Bone marrow (tissue), 2 donors: Measurements from ENCODE around the gene KRT85.
"Not testable (repeated sequence)": the region's sequence is repeated elsewhere in the genome, so short reads cannot be mapped to it uniquely, and the experiment has no call there.

Experiments
- DNase-seq, 2 donors: peaks; one replicate each; lab custom pipeline; 2025; lab: John Stamatoyannopoulos, UW

KRT85 gene

DNA sequence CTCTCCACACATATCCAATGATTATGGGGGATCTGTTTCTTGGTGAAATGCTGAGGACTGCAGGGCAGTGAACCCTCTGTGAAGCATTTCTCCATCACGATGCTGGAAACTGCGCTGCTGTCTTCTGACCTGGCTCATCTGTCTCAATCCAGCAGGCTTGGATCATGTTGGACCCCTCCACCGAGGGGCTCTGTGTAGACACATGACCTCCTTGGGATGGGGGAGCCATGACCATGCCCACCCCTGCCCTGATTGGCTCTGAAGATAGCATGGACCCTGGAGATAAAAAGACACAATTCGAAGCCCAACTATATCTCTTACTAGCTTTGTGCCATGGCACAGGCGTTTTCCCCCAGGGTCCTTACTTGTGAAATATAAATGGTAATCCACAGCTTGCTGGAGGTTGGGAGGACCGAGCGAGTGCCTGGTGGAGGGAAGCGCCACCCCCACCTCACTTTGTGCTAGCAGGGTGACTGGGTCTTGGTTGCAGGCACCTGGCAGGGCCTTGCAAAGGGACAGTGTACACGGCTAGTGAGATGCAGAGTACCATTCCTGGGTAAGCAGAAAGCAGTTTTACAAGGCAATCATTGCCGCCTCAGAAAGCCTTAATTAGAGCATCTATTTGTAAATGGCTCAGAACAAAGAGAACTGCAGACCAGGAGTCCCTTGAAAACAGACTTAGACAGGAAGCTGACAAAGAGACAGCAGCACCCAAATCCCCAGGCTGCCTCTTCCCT is 43.7 kb downstream of the KRT85 start:
- DNase-seq, result no peak

DNA sequence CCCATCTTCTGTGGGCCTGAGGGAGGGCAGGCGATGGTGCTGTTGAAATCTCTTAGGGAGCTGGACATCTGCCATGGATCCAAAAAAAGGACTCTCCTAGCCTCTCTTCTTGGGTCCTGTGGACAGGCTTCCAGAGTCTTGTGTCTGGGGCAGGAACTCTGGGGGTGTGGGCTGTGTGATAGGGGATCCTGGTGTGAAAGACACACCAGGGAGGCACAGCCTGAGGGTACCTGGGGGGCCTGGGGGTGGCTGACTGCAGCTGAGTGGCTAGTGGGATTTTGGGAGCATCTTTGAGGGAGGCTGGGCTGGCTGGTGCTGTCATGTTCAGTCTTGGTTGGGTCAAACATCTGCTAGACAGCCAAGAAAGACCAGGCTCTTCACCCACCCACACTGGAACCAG is 44.3 kb downstream of the KRT85 start:
- no peak for DNase-seq

- no peak for DNase-seq
Measured at GRCh38 chr12:52322069-52322468, 45.2 kb downstream of the KRT85 start.

GRCh38 chr12:52321418-52321817 is 45.9 kb downstream of the KRT85 start:
- no peak for DNase-seq

DNA sequence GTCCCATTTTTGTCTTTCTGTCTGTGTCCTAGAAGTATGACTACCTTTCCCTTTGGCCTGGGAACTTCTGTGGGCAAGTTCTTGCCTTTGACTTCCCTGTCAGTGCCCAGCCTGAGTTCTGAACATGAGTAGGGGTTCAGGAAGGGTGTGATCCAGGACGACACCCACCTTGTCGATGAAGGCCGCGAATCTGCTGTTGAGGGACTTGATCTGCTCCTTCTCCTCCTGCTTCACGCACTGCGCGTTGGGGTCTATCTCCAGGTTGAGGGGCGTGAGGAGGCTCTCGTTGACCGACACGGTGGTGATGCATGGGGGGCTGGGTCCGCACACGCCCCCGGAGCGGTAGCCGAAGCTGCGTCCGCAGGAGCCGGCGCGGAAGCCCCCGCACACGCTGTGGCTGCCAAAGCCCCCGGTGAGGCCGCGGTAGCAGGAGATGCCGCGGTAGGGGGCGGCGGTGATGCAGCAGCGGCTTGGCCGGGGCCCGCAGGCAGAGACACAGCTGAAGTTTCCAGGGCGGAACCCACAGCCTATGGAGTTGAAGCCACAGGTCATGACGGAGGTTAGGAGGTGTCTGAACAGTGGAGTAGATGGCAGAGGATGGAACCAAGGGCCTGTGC is 46.4 kb downstream of the KRT85 start, which contains the start of gene KRT83:
TSS of gene KRT83 (minus strand) at position 615 of the 617 bp plus-strand sequence. CDS start at position 552, 63 bp downstream.
- DNase-seq, result no peak

- no peak for DNase-seq
Measured at GRCh38 chr12:52319097-52319496, 48.2 kb downstream of the KRT85 start.

DNA sequence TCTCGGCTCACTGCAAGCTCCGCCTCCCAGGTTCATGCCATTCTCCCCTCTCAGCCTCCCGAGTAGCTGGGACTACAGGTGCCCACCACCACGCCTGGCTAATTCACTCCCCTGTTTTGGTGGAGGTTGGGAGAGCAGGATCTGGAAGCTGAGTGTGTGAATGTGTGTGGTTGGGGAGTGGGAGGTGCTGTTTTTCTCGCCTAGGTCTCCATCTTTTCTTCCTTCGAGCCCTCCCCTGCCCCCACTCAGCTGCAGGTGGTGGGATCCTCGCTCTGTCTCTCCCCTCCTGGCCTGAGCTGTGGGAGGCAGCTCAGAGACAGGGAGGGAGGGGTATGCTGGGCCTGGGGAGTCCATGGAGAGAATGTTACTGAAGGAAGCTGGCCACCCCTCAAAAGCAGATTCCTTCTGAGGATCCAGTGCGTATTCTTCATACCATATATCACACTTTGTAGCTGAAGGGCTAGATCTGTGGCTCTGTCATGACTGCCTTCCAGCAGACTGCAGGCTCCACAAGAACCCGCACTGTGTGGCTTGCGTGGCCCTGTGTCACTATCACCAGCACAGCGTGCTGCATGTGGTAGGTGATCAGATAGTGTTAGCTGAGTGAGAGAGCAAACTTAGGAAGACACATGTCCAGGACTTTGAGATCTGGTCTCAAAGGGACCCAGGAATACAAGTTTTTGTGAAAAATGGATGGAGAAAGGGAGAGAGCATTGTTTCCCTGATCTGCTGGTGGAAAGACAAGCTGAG is 48.9 kb downstream of the KRT85 start:
- DNase-seq, result no peak

DNA sequence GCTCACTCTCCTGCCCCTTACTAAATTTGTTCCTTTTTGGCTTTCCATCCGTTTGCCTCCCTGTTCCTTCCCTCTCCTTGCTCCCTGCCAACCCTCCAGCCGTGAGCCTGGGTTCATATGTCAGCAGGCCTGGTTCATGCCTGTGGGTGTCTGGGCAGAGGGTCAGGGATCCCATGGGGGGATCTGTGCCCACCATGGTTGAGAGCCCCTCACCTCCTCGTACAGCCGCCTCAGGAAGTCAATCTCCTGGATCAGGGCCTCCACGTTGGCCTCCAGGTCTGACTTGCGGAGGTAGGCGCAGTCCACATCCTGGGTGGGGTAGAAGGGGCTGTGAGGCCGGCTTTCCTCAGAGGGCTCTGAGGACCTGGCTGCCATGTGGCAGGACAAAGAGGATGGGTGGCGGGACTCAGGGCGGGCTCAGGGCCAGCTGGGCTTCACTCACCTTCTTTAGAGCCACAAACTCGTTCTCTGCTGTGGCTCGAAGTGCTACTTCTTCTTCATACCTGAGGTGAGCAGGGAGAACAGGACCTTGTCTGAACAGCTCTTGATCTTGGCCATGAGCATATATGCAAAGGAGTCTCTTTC is 49.7 kb downstream of the KRT85 start:
- no peak for DNase-seq

DNA sequence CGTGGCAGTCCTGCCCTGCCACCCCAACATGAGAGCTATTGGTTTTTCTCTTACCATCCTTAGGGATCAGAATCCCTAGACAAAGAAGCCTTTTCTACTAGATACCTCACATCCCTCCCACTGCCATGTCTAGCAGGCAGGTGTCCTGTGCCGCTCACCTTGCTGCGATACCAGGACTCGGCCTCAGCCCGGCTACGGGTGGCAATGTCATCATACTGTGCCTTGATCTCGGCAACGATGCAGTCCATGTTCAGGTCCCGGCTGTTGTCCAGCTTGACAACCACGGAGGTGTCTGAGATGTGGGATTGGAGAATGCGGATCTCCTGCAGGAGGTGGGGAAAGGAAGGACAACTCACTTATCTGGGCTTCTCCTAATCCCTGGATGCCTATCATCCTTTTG is 50.6 kb downstream of the KRT85 start:
- no peak for DNase-seq

DNA sequence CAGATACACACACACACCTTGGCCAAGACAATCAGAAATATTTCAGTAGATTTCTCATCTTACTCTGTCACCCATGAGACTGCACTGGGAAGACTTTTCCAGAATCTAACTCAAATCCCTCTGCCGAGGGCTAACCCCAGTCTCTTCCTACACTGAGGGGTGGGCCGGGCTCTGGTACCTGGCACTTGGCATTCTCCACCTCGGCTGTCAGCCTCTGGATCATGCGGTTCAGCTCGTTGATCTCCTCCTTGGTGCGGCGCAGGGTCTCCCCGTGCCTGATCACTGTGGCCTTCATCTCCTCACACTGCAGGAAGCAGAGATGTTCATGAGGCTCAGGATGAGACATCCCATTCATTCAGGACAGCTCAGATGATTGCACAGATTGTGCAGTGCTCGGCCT is 51.0 kb downstream of the KRT85 start:
- no peak for DNase-seq

DNA sequence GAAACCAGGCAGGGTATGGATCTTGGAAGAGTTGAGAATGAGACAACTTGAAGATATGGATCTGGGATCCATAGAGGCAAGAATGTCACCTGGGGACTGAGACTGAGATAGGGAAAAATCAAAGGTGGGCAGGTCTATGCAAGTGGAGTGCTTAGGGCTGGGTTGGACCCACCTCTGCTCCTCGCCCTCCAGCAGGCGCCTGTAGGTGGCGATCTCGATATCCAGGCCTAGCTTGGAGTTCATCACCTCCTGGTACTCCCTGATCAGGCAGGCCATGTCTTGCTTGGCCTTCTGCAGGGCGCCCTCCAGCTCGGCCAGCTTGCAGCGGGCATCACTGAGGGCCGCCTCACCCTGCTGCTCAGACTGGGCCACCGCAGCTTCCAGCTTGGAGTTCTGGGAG is 51.6 kb downstream of the KRT85 start:
- DNase-seq, result not testable (repeated sequence)

DNA sequence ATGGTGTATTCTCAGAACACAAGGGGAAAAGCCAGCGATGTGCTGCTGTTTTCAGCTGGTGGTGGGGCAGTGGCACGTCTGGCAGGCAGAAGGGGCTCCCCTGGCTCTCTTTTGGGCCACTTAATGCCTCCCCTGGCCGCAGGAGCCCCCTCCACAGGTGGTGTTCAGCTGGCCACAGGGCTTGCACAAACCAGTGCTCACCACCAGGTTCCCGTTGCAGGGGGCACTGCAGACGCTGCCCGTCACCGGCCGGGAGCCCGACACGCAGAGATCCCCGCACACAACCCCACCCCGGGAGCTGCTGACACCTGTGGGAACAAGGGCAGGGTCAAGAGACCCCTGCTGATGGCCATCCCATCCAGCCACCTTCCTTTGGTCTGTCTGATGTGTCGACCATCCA is 52.8 kb downstream of the KRT85 start:
- no peak for DNase-seq

DNA sequence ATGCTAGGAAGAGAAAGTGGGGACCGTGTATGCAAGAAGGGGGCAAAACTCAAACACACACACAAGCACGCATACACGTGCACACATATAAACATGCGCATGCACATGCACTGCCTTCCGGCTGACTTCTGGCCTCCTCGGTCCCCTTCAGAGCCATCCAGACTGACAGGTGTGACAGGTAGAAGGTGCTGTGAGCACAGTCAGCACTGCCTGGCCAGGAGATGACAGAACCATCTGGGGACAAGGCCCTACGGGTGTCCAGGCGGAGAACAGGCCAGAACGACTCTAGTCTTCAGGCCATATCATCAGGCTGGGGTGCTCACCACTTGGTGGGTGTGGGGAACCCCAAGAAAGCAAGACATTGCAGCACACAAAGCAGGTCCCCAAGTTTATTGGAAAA is 53.4 kb downstream of the KRT85 start:
- DNase-seq, result no peak

- no peak for DNase-seq
Measured at GRCh38 chr12:52313461-52313860, 53.8 kb downstream of the KRT85 start.

- DNase-seq, result no peak
Measured at GRCh38 chr12:52312086-52312485, 55.2 kb downstream of the KRT85 start.

- DNase-seq, result no peak
Measured at GRCh38 chr12:52311285-52311648, 56.0 kb downstream of the KRT85 start.

- no peak for DNase-seq
Measured at GRCh38 chr12:52310622-52311284, 56.5 kb downstream of the KRT85 start.
